GM13977 (cell line): ENCODE data around the gene COL20A1.
"Not testable (repeated sequence)": the region's sequence is repeated elsewhere in the genome, so short reads cannot be mapped to it uniquely, and the experiment has no call there.

ENCODE experiments used
- DNase-seq: peaks from one replicate; pipeline ENCODE4 v3.0.0; 2012; ENCODE audit warnings: low spot score
- CTCF ChIP-seq: IDR thresholded peaks from 2 replicates; pipeline ENCODE4 v1.5.1; 2012; ENCODE audit warnings: mild to moderate bottlenecking, control low read depth; ENCODE audit not compliant: insufficient read depth; ENCODE audit errors: extremely low read depth, missing control alignments
- in situ Hi-C: fragments of 300-500 bp; cut with MboI; formaldehyde crosslinking; loops from one replicate; pipeline ENCODE4 v1.12.0; 2022; ENCODE audit warnings: low sequenced_read_pairs, low pct_unique_long_range_greater_than_20kb, mixed read lengths, inconsistent platforms; ENCODE audit not compliant: unreplicated experiment

Gene COL20A1

GRCh38 chr20:63330084-63330760, 37.2 kb downstream of the COL20A1 start:
- no peak for DNase-seq
- TF ChIP-seq CTCF: no peak
- in situ Hi-C loops: loop anchor here (25.0 kb wide), 1 partner anchor 93 kb away; the partner anchor contains the start of gene BIRC7

- in situ Hi-C loops: loop anchor here (25.0 kb wide), 1 partner anchor 94 kb away; the partner anchor contains the start of gene BIRC7
These were observed 38.0 kb downstream of the COL20A1 start for GRCh38 chr20:63330940-63331339.

GRCh38 chr20:63331741-63332400, 38.9 kb downstream of the COL20A1 start:
- TF ChIP-seq CTCF: no peak
- DNase-seq: no peak
- in situ Hi-C loops: loop anchor here (25.0 kb wide), 1 partner anchor 95 kb away; the partner anchor contains the start of gene BIRC7

More at GRCh38 chr20:63330940-63331339, 38.0 kb downstream of the COL20A1 start:
- TF ChIP-seq CTCF: no peak
- no peak for DNase-seq

- in situ Hi-C loops: loop anchor here (25.0 kb wide), 1 partner anchor 95 kb away; the partner anchor contains the start of gene BIRC7
- no peak for TF ChIP-seq CTCF
- no peak for DNase-seq
These were observed 39.7 kb downstream of the COL20A1 start for GRCh38 chr20:63332488-63333240.

DNA sequence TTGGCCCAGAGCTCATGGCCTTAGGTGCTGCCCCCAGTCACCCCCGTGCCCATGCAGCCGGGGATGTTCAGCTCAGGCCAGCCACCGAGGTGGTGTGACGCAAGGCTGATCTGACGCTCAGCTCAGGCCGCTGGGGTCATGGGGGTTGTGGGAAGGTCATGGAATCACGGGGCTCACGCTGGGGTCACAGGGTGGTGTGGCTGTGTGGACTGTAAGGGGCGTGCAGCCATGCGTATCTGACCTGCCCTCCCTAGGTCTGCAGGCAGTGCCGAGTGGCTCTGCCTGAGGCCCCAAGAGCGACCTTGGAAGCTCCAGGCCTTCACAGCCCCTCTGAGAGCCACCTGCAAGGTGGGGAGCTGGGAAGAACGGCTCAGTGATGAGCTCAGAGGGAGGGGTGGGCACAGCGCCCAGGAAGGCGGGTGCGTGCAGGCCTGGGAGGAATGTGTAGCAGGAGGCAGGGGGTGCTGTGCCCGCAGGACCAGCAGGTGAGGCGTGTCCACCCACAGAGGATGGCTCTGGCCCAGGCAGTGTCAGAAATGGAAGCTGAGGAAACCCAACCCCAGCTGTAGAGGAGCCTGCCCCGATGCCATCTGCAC, 40.4 kb downstream of the COL20A1 start:
- no peak for TF ChIP-seq CTCF
- no peak for DNase-seq
- in situ Hi-C loops: loop anchor here (25.0 kb wide), 1 partner anchor 96 kb away; the partner anchor contains the start of gene BIRC7

GRCh38 chr20:63334356-63334755, 41.4 kb downstream of the COL20A1 start:
- DNase-seq: no peak
- in situ Hi-C loops: loop anchor here (25.0 kb wide), 1 partner anchor 97 kb away; the partner anchor contains the start of gene BIRC7
- TF ChIP-seq CTCF: no peak

DNA sequence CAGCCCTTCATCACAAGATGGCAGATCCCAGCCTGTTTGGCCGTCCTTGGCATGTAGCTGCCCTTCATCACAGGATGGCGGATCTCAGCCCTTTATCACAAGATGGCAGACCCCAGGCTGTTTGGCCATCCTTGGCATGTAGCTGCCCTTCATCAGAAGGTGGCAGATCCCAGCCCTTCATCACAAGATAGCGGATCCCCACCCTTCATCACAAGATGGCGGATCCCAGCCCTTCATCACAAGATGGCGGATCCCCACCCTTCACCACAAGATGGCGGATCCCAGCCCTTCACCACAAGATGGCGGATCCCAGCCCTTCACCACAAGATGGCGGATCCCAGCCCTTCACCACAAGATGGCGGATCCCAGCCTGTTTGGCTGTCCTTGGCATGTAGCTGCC, 42.1 kb downstream of the COL20A1 start:
- in situ Hi-C loops: loop anchor here (25.0 kb wide), 1 partner anchor 98 kb away; the partner anchor contains the start of gene BIRC7
- DNase-seq: not testable (repeated sequence)
